Hepatocyte (in vitro differentiated cells): ENCODE data around the gene PLA2G4F. TPM values are rescaled to one million over a fixed set of nuclear protein-coding genes. Genes with fewer than 3 reads are reported as not detected.

Experiments
- DNase-seq: peaks from one replicate; pipeline ENCODE4 v3.0.0-alpha.2; 2016; ENCODE audit warnings: low spot score
- H2AFZ ChIP-seq: fragments of 200-600 bp; sonication (generic); 2 replicates; pipeline ENCODE4 v1.6.0; 2016; ENCODE audit warnings: antibody characterized with exemption, mild to moderate bottlenecking
- H3K27ac ChIP-seq: fragments of 200-600 bp; sonication (generic); 2 replicates; pipeline ENCODE4 v1.5.1; 2016; ENCODE audit warnings: mild to moderate bottlenecking
- H3K27me3 ChIP-seq: fragments of 200-600 bp; sonication (generic); 2 replicates; pipeline ENCODE4 v1.6.1; 2016
- H3K36me3 ChIP-seq: fragments of 200-600 bp; sonication (generic); replicated peaks from 2 replicates; pipeline ENCODE4 v1.5.1; 2016; ENCODE audit warnings: low read depth; ENCODE audit not compliant: insufficient read depth
- H3K4me1 ChIP-seq: fragments of 200-600 bp; sonication (generic); 2 replicates; pipeline ENCODE4 v1.5.1; 2016; ENCODE audit warnings: mild to moderate bottlenecking, moderate library complexity; ENCODE audit not compliant: insufficient read depth
- H3K4me2 ChIP-seq: fragments of 200-600 bp; sonication (generic); 2 replicates; pipeline ENCODE4 v1.6.0; 2016
- H3K4me3 ChIP-seq: fragments of 200-600 bp; sonication (generic); 2 replicates; pipeline ENCODE4 v1.5.1; 2016; ENCODE audit warnings: mild to moderate bottlenecking
- H3K79me2 ChIP-seq: fragments of 200-600 bp; sonication (generic); 2 replicates; pipeline ENCODE4 v1.6.0; 2017; ENCODE audit warnings: mild to moderate bottlenecking
- H3K9me2 ChIP-seq: fragments of 200-600 bp; sonication (generic); replicated peaks from 2 replicates; pipeline ENCODE4 v1.6.0; 2017; ENCODE audit warnings: mild to moderate bottlenecking; ENCODE audit not compliant: insufficient read depth
- H3K9me3 ChIP-seq: fragments of 200-600 bp; sonication (generic); 2 replicates; pipeline ENCODE4 v1.5.1; 2016; ENCODE audit warnings: low read depth, mild to moderate bottlenecking
- H4K20me1 ChIP-seq: fragments of 200-600 bp; sonication (generic); 2 replicates; pipeline ENCODE4 v1.6.0; 2016; ENCODE audit warnings: mild to moderate bottlenecking; ENCODE audit not compliant: insufficient read depth, poor library complexity, severe bottlenecking
- CTCF ChIP-seq: fragments of 200-600 bp; sonication (generic); IDR thresholded peaks from 2 replicates; pipeline ENCODE4 v1.5.1; 2016; ENCODE audit warnings: antibody characterized with exemption, mild to moderate bottlenecking; ENCODE audit not compliant: poor library complexity
- EZH2 ChIP-seq: fragments of 200-600 bp; sonication (generic); IDR thresholded peaks from 2 replicates; pipeline ENCODE4 v1.6.1; 2016; ENCODE audit warnings: antibody characterized with exemption, mild to moderate bottlenecking, borderline replicate concordance
- EZH2phosphoT487 ChIP-seq: fragments of 200-600 bp; sonication (generic); IDR thresholded peaks from one replicate; pipeline ENCODE4 v1.6.1; 2018; ENCODE audit warnings: antibody characterized with exemption, mild to moderate bottlenecking, low read depth, moderate library complexity; ENCODE audit not compliant: unreplicated experiment, severe bottlenecking
- WGBS: methylation state at CpG from one replicate; pipeline ENCODE4 v1.1.6; 2016; ENCODE audit warnings: low lambda C conversion rate; ENCODE audit errors: missing lambda C conversion rate; 5-methylcytosine and 5-hydroxymethylcytosine counted together
- polyA plus RNA-seq: library from polyadenylated mRNA; unstranded; fragments of >200 nt; fragmentation: Nextera tagmentation; extraction: Ambion mirVana; gene quantifications from 2 replicates; pipeline ENCODE4 v1.2.1, GENCODE V29; 2016
- total RNA-seq: library from RNA; depleted of rRNA; stranded (reverse); fragments of >200 nt; gene quantifications from 2 replicates; pipeline ENCODE4 v1.2.3, GENCODE V29; 2014

The PLA2G4F gene
- total and polyA plus RNA-seq, 2 experiments from 2014 or later = 1.1 to 2.2 TPM

GRCh38 chr15:42159381-42160015 lies 3.1 kb upstream of the PLA2G4F start:
- no peak overlapping the region for H3K27ac ChIP-seq
- 96% methylated on average over 18 of the region's 18 CpGs for WGBS
- no peak for DNase-seq

GRCh38 chr15:42158941-42159340 lies 2.5 kb upstream of the PLA2G4F start:
- H3K4me2 ChIP-seq = no peak overlapping the region
- no peak for DNase-seq
- no peak overlapping the region for H3K27ac ChIP-seq
- H3K9me3 ChIP-seq = no peaks in the 10 kb centered on the region
- H3K4me1 ChIP-seq = peaks cover 5% of the 10 kb centered on the region
- no peaks in the 10 kb centered on the region for H3K36me3 ChIP-seq
- TF ChIP-seq EZH2 = no peak
- TF ChIP-seq EZH2phosphoT487 = no peak
- no peak for TF ChIP-seq CTCF
- no peaks in the 10 kb centered on the region for H3K79me2 ChIP-seq
- H2AFZ ChIP-seq = no peak overlapping the region
- H3K9me2 ChIP-seq = no peaks in the 10 kb centered on the region
- H3K4me3 ChIP-seq = no peak overlapping the region
- H4K20me1 ChIP-seq = no peaks in the 10 kb centered on the region
- WGBS = 95% methylated on average over 10 of the region's 10 CpGs
- no peaks in the 10 kb centered on the region for H3K27me3 ChIP-seq

More at GRCh38 chr15:42159381-42160015, 3.1 kb upstream of the PLA2G4F start:
- H2AFZ ChIP-seq = no peak overlapping the region
- TF ChIP-seq CTCF (no peak), EZH2phosphoT487 (no peak), EZH2 (no peak)
- H3K9me2 ChIP-seq = no peaks in the 10 kb centered on the region
- H4K20me1 ChIP-seq = no peaks in the 10 kb centered on the region
- H3K79me2 ChIP-seq = no peaks in the 10 kb centered on the region
- peaks cover 5% of the 10 kb centered on the region for H3K4me1 ChIP-seq
- no peak overlapping the region for H3K4me2 ChIP-seq
- no peaks in the 10 kb centered on the region for H3K36me3 ChIP-seq
- no peaks in the 10 kb centered on the region for H3K27me3 ChIP-seq
- H3K4me3 ChIP-seq = no peak overlapping the region
- no peaks in the 10 kb centered on the region for H3K9me3 ChIP-seq

DNA sequence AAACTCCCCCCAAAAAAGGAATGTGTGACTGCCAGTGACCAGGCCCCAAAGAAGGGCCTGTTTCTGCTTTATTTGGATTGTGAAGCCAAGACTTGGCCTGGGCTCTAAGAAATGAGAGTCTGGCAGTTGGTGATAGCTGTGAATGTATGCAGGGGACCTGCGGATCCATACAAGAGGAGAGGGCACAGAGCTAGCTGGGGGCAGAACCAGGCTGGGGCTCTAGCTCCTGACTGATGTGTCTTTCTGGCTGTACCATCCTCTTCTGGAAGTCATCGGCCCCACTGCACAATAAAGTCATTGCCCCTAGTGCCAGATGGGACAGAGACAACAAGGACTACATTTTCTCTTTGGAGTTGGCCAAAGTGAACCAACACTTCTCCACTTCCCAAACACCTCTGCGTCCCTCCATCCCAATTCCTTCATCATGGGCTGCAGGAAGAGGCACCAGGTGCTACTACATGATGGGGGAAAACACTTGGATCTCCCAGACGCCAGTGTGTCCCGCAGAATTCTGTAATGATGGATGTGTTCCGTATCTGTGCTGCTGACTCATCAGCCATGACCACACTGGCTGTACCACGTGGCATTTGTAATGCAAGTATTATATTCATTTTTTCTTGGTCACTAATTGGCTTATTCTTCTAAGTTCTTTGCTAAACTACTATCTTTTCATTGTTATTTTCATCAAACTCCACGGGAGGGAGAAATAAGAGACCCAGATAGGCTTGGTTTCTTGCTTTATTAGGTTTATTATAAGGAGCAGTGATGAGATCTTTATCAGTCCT lies 1.7 kb upstream of the PLA2G4F start:
- Histone ChIP-seq H3K4me3 (no peak overlapping the region), H3K36me3 (no peaks in the 10 kb centered on the region), H3K9me3 (no peaks in the 10 kb centered on the region), H3K79me2 (no peaks in the 10 kb centered on the region), H3K4me1 (peaks cover 5% of the 10 kb centered on the region), H4K20me1 (no peaks in the 10 kb centered on the region), H3K27me3 (no peaks in the 10 kb centered on the region), H2AFZ (no peak overlapping the region), H3K4me2 (no peak overlapping the region), H3K9me2 (no peaks in the 10 kb centered on the region), H3K27ac (peak overlapping the region; percentile 33)
- TF ChIP-seq CTCF (no peak), EZH2 (no peak), EZH2phosphoT487 (no peak)
- 85% methylated on average over 8 of the region's 8 CpGs for WGBS
- no peak for DNase-seq
